HEK293T (cell line): ENCODE results near the gene LMAN1L.
A peak's percentile ranks its signal among the peaks of the same experiment; 100 is the strongest.

Source experiments
- CTCF ChIA-PET: fragments of 350-600 bp; formaldehyde crosslinking; extraction: SDS; loops from one replicate; lab custom pipeline; 2021; ENCODE audit warnings: antibody characterized with exemption, inconsistent platforms; lab: Yijun Ruan, JAX
- POLR2A ChIA-PET: fragments of 350-600 bp; formaldehyde crosslinking; extraction: SDS; loops from one replicate; lab custom pipeline; 2020; ENCODE audit warnings: antibody characterized with exemption, inconsistent platforms; lab: Yijun Ruan, JAX
- DNase-seq: peaks from one replicate; pipeline ENCODE4 v3.0.0; 2012; ENCODE audit warnings: mixed read lengths; ENCODE audit errors: extremely low spot score
- ARNT ChIP-seq: fragments of 450-650 bp; IDR thresholded peaks from 2 replicates; pipeline ENCODE4 v1.6.1; 2017; ENCODE audit warnings: mild to moderate bottlenecking
- BHLHE40 ChIP-seq: fragments of 450-650 bp; IDR thresholded peaks from 2 replicates; pipeline ENCODE4 v1.6.1; 2016; ENCODE audit warnings: mild to moderate bottlenecking, moderate library complexity, borderline replicate concordance
- CTBP1 ChIP-seq: fragments of 450-650 bp; IDR thresholded peaks from 2 replicates; pipeline ENCODE4 v1.6.1; 2016; ENCODE audit warnings: borderline replicate concordance
- ELF4 ChIP-seq: fragments of 450-650 bp; IDR thresholded peaks from 2 replicates; pipeline ENCODE4 v1.6.1; 2017; ENCODE audit warnings: antibody characterized with exemption
- FOXA1 ChIP-seq: fragments of 450-650 bp; IDR thresholded peaks from 2 replicates; pipeline ENCODE4 v1.6.1; 2016; ENCODE audit warnings: mild to moderate bottlenecking
- FOXK2 ChIP-seq: fragments of 450-650 bp; IDR thresholded peaks from 2 replicates; pipeline ENCODE4 v1.6.1; 2016; ENCODE audit warnings: mild to moderate bottlenecking
- FOXM1 ChIP-seq: fragments of 450-650 bp; IDR thresholded peaks from 2 replicates; pipeline ENCODE4 v1.6.1; 2017; ENCODE audit warnings: mild to moderate bottlenecking, borderline replicate concordance
- HDGF ChIP-seq: fragments of 450-650 bp; IDR thresholded peaks from 2 replicates; pipeline ENCODE4 v1.6.1; 2017; ENCODE audit warnings: antibody characterized with exemption, borderline replicate concordance
- L3MBTL2 ChIP-seq: fragments of 450-650 bp; conservative IDR thresholded peaks from 2 replicates; pipeline ENCODE4 v1.6.1; 2016; ENCODE audit warnings: mild to moderate bottlenecking
- LEF1 ChIP-seq: fragments of 450-650 bp; IDR thresholded peaks from 2 replicates; pipeline ENCODE4 v1.6.1; 2017; ENCODE audit warnings: mild to moderate bottlenecking, borderline replicate concordance
- NFRKB ChIP-seq: fragments of 450-650 bp; IDR thresholded peaks from 2 replicates; pipeline ENCODE4 v1.6.1; 2016; ENCODE audit warnings: mild to moderate bottlenecking, moderate library complexity
- SP1 ChIP-seq: fragments of 450-650 bp; IDR thresholded peaks from 2 replicates; pipeline ENCODE4 v1.6.1; 2017
- SUZ12 ChIP-seq: fragments of 450-650 bp; IDR thresholded peaks from 2 replicates; pipeline ENCODE4 v1.6.1; 2016; ENCODE audit warnings: mild to moderate bottlenecking
- TARDBP ChIP-seq: fragments of 450-650 bp; IDR thresholded peaks from 2 replicates; pipeline ENCODE4 v1.6.1; 2016
- ZNF384 ChIP-seq: fragments of 450-650 bp; IDR thresholded peaks from 2 replicates; pipeline ENCODE4 v1.6.1; 2016
- TF ChIP-seq, protein P1 (sequence below): fragments of 450-650 bp; IDR thresholded peaks from 2 replicates; pipeline ENCODE4 v1.6.1; 2016

LMAN1L gene

DNA sequence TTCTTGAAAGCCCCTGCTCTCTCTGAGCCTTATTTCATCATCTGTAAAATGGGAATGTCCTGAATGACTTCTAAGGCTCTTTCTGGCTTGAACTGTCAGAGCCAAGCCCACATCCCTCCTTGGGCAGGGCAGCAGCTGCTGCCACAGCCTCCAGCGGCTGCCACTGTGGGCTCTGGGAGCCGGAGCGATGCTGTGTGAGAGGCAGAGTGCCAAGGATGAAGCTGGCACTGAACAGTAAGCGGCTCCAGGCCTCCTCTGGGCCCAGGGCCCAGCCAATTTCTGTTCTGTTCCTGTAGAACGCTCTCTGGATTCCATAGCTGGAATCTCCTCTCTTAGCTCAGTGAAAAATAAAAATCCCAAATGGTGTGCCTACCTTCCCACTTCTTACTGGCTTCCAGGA, 18.2 kb downstream of the LMAN1L start:
- POLR2A ChIA-PET = interaction anchor here (0.8 to 1.5 kb wide), 3 partner anchors 12 to 216 kb away, joined by 3 to 4 read pairs (median 4); no protein-coding TSS in a partner anchor
- TF ChIP-seq LEF1 (no peak), CTBP1 (no peak), HDGF (no peak), FOXK2 (no peak), SP1 (no peak), L3MBTL2 (no peak), TARDBP (no peak), NFRKB (no peak), FOXM1 (no peak), SUZ12 (no peak), ARNT (no peak), ELF4 (no peak), FOXA1 (no peak), ZNF384 (no peak)
- TF ChIP-seq, protein P1, sequence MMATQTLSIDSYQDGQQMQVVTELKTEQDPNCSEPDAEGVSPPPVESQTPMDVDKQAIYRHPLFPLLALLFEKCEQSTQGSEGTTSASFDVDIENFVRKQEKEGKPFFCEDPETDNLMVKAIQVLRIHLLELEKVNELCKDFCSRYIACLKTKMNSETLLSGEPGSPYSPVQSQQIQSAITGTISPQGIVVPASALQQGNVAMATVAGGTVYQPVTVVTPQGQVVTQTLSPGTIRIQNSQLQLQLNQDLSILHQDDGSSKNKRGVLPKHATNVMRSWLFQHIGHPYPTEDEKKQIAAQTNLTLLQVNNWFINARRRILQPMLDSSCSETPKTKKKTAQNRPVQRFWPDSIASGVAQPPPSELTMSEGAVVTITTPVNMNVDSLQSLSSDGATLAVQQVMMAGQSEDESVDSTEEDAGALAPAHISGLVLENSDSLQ = no peak
- no peak for DNase-seq
- CTCF ChIA-PET = interaction anchor here (0.8 to 0.9 kb wide), 2 partner anchors 59 to 71 kb away, joined by 3 to 4 read pairs; no protein-coding TSS in a partner anchor

DNA sequence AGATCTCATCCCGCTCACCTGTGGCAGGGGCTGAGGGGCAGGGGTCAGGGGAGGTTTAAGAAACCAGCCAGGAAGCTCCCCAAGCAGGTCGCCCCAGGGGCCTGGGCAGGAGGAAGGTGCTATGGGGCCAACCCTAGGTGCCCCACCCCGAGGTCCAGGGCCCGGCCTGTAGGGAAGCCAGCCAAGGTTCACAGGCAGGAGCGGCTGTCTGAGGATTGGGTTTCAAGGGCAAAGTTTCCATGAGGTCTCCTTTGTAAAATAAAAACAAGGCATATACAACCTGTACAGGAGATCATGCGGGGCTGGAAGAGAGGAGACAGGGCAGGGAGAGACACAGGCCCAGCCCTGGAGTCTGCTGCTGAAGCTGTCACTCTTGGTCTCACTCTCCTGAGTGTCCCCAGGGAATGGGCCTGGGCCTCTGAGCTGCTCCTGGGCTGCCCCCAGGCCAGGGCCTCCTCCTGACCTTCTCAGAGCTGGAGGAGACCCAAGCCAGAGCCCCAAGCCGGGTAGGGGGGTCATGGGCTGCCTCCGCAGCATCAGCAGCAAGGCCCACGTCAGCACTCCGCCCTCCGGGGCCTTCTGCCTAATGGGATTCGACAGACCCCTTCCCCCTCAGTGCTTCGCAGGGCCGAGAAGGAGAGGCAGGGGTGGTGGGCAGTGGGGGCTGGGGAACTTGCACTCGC, 19.3 kb downstream of the LMAN1L start:
- ChIA-PET CTCF (interaction anchor here (1.1 kb wide), 1 partner anchor 11 kb away, joined by 6 read pairs; the partner anchor contains the start of gene ULK3), POLR2A (no interaction called here)
- no peak for TF ChIP-seq TARDBP
- no peak for TF ChIP-seq L3MBTL2
- no peak for TF ChIP-seq ARNT
- no peak for TF ChIP-seq FOXM1
- no peak for TF ChIP-seq ELF4
- TF ChIP-seq LEF1 = no peak
- DNase-seq = no peak

DNA sequence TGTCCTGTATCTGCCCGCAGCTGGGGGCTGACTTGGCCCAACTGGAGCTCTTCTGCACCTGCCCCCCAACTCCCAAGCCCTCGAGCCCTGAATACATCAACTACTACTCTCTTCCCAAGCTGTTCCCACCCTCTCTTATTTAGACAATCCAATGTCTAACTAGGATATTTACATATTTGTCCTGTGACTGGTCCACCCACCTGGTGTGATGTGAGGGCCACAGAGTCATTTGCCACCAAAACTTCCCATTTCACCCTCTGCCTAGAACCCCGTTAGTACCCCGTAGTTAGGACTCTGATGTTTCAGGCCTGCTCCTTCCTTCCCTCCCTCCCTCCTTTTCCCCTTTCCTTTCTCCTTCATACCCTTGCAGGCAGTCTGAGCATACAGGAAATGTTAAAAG, 20.2 kb downstream of the LMAN1L start:
- CTCF ChIA-PET = interaction anchor here (0.8 to 1.3 kb wide), 4 partner anchors 10 to 64 kb away, joined by 4 to 6 read pairs (median 4); partner anchors contain the start of gene ULK3
- TF ChIP-seq ELF4 = no peak
- TF ChIP-seq ZNF384 = no peak
- TF ChIP-seq, protein P1 = no peak
- TF ChIP-seq L3MBTL2 = no peak
- no peak for TF ChIP-seq NFRKB
- no peak for TF ChIP-seq CTBP1
- no peak for TF ChIP-seq HDGF
- no peak for TF ChIP-seq SUZ12
- TF ChIP-seq BHLHE40 = no peak
- POLR2A ChIA-PET = interaction anchor here (1.2 kb wide), 1 partner anchor 8 kb away, joined by 5 read pairs; no protein-coding TSS in a partner anchor
- no peak for DNase-seq

DNA sequence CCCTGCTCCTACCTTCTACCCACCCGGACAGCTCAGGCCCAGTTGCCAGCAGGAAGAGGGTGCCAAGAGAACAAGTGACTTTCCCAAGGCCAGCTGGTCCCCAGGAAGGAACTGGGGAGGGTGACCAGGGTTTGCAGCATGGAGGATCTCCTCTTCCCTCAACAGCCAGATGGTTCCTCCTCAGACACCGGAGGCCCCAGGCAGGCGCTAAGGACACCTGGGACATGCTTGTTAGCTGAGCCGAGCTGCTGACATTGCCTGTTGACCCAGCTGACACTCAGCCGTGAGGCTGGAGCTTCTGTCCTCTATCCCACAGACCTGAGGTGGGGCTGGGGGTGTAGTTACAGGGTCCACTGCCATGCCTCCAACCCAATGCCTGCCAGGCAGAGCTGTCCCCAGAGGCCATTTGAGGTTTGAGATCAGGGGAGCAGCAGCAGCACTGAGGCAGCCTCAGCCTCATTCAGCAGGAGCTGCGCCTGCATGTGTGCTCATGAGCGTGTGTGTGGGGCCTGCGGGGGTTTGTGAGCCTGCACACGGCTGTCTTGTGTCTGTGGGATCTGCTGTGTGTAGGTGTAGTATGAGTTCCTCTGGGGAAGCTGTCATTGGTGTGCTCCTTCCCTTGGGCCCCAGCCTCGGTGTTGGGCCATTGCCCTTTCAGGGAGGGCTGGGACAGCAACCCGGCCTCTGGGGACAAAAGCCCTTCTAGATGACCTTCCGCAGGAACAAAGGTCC, 20.9 kb downstream of the LMAN1L start:
- TF ChIP-seq NFRKB (no peak), ZNF384 (no peak), CTBP1 (no peak), ARNT (no peak), BHLHE40 (no peak), L3MBTL2 (no peak), FOXK2 (no peak), SUZ12 (no peak), FOXA1 (no peak), TARDBP (no peak), HDGF (no peak), SP1 (no peak), LEF1 (no peak), ELF4 (no peak), FOXM1 (no peak)
- TF ChIP-seq, protein P1 = no peak
- POLR2A ChIA-PET = interaction anchor here (1.2 kb wide), 1 partner anchor 9 kb away, joined by 5 read pairs; no protein-coding TSS in a partner anchor
- CTCF ChIA-PET = interaction anchor here (0.5 to 1.3 kb wide), 6 partner anchors 9 to 78 kb away, joined by 4 to 6 read pairs (median 4); partner anchors contain the start of gene ULK3
- DNase-seq = no peak

DNA sequence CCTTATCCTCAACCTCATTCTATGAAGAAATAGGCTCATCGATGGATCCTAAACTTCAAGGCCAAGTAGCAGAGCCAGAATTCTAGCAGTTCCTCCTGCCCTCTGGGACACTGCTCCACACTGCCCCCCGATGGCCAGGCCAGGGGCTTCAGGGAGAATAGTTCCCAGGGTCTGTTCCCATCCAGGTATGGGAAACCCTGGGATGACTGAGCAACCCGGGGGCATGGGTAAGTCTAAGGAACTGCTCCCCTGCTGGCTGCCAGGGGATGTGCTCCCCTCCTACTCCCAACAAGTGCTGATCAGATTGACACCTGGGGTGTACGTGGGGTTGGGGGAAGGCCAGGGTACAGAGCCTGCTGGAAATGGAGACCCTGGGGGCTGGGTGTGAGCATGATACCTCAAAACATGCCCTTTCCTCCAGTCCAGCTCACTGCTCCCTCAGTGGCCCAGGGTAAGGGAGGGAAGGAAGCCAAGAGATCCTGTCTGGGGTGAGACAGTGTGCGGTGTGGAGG, 22.7 kb downstream of the LMAN1L start:
- DNase-seq = peak; percentile 89
- TF ChIP-seq FOXM1 (no peak), NFRKB (no peak), FOXA1 (no peak)
- TF ChIP-seq, protein P1 = 0 out of 2 replicates have a peak, but pooled peaks have one; percentile 16
- POLR2A ChIA-PET = interaction anchor here (1.0 kb wide), 1 partner anchor 160 kb away, joined by 3 read pairs; the partner anchor contains the start of gene SCAMP5
- CTCF ChIA-PET = interaction anchor here (0.5 to 1.2 kb wide), 7 partner anchors 8 to 131 kb away, joined by 3 to 5 read pairs (median 3); no protein-coding TSS in a partner anchor
